ENCODE data around the gene PLEKHG1. TPM values are rescaled to one million over a fixed set of nuclear protein-coding genes. Genes with fewer than 3 reads are reported as not detected.

Gene PLEKHG1
- polyA plus RNA-seq, 1 donor (not counting 4 experiments of a cell fraction or from before 2014, with no cell fraction given), result 3.8 TPM

DNA sequence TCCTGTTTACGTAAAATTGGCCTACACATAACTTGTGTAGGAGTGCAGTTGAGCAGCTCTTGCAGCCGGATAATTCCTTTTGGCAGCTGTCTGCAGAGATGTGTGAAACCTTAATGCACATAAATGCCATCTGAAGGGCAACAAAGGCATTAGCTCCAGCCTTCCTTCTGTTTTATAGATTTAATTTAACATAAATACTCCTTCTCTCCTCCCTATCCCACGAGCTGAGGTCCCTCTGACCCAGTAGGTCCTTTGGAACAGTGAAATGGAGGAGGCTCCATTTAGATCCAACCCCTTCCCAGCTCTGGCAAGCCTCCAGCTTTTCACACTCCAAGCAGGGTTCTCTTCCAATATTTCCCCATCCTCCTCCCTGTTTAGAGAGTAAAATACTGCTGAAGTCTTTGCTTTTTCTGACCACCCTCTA lies 6.5 kb downstream of the PLEKHG1 start:
- H3K9me1 ChIP-seq (ENCODE audit: control insufficient read depth, extremely low read depth, insufficient read depth, low read length), result no peaks in the 10 kb centered on the region
- H4K20me1 ChIP-seq (ENCODE audit: control insufficient read depth, extremely low read depth, insufficient read depth, low read length), result no peaks in the 10 kb centered on the region
- DNase-seq (ENCODE audit: low read depth, low spot score) (no peak), FAIRE-seq (no peak)
- no peak overlapping the region for H3K4me3 ChIP-seq (ENCODE audit: control insufficient read depth in 2 of 3, extremely low read depth in 1 of 3, insufficient read depth in 2 of 3, low read depth in 1 of 3, low read length in 3 of 3)
- no peak overlapping the region for H3K4me2 ChIP-seq (ENCODE audit: control insufficient read depth, extremely low read depth, insufficient read depth, low read depth, low read length)
- no peaks in the 10 kb centered on the region for H3K9me3 ChIP-seq (ENCODE audit: control insufficient read depth, low read depth, low read length)
- H3K9ac ChIP-seq (ENCODE audit: control insufficient read depth, extremely low read depth, insufficient read depth, low read length), result no peak overlapping the region
- no peaks in the 10 kb centered on the region for H3K36me3 ChIP-seq (ENCODE audit: control insufficient read depth in 2 of 2, extremely low read depth in 1 of 2, insufficient read depth in 2 of 2, low read length in 2 of 2)
- H3K4me1 ChIP-seq (ENCODE audit: control insufficient read depth, extremely low read depth, insufficient read depth, low read length), result no peaks in the 10 kb centered on the region
- dilution Hi-C loops (cut with MboI; ENCODE audit: extremely low pct_ligation_motif_present, low sequenced_read_pairs), result no loop called here
- TF ChIP-seq CTCF (optimal IDR thresholded peaks at IDR 0.05 in 1 of 3, IDR thresholded peaks at IDR 0.05 in 1 of 3, conservative IDR thresholded peaks at IDR 0.05 in 1 of 3; ENCODE audit: extremely low read depth in 1 of 3, insufficient read depth in 2 of 3, low read length in 3 of 3) (no peak), EZH2 (IDR thresholded peaks at IDR 0.05; ENCODE audit: low read length) (no peak)
- H3K27ac ChIP-seq (ENCODE audit: control insufficient read depth, insufficient read depth, low read length), result no peak overlapping the region
- no peak overlapping the region for H2AFZ ChIP-seq (ENCODE audit: control insufficient read depth, low read length)
- no peaks in the 10 kb centered on the region for H3K79me2 ChIP-seq (ENCODE audit: control insufficient read depth, insufficient read depth, low read length)
- peaks cover 4% of the 10 kb centered on the region for H3K27me3 ChIP-seq (ENCODE audit: control insufficient read depth, extremely low read depth, insufficient read depth, low read length)

- H3K4me1 ChIP-seq (ENCODE audit: control insufficient read depth, extremely low read depth, insufficient read depth, low read length), result no peaks in the 10 kb centered on the region
- DNase-seq (ENCODE audit: low read depth, low spot score), result no peak
- H3K4me2 ChIP-seq (ENCODE audit: control insufficient read depth, extremely low read depth, insufficient read depth, low read depth, low read length), result no peak overlapping the region
- H3K9me3 ChIP-seq (ENCODE audit: control insufficient read depth, low read depth, low read length), result no peaks in the 10 kb centered on the region
- H3K9me1 ChIP-seq (ENCODE audit: control insufficient read depth, extremely low read depth, insufficient read depth, low read length), result no peaks in the 10 kb centered on the region
- no peak for FAIRE-seq
- H3K27me3 ChIP-seq (ENCODE audit: control insufficient read depth, extremely low read depth, insufficient read depth, low read length), result peaks cover under 1% of the 10 kb centered on the region
- no peak overlapping the region for H3K27ac ChIP-seq (ENCODE audit: control insufficient read depth, insufficient read depth, low read length)
- no peaks in the 10 kb centered on the region for H3K79me2 ChIP-seq (ENCODE audit: control insufficient read depth, insufficient read depth, low read length)
- no peak for TF ChIP-seq CTCF (optimal IDR thresholded peaks at IDR 0.05 in 1 of 3, IDR thresholded peaks at IDR 0.05 in 1 of 3, conservative IDR thresholded peaks at IDR 0.05 in 1 of 3; ENCODE audit: extremely low read depth in 1 of 3, insufficient read depth in 2 of 3, low read length in 3 of 3)
- TF ChIP-seq EZH2 (IDR thresholded peaks at IDR 0.05; ENCODE audit: low read length), result no peak
- dilution Hi-C loops (cut with MboI; ENCODE audit: extremely low pct_ligation_motif_present, low sequenced_read_pairs), result no loop called here
- H2AFZ ChIP-seq (ENCODE audit: control insufficient read depth, low read length), result no peak overlapping the region
- H4K20me1 ChIP-seq (ENCODE audit: control insufficient read depth, extremely low read depth, insufficient read depth, low read length), result no peaks in the 10 kb centered on the region
- no peak overlapping the region for H3K9ac ChIP-seq (ENCODE audit: control insufficient read depth, extremely low read depth, insufficient read depth, low read length)
- H3K36me3 ChIP-seq (ENCODE audit: control insufficient read depth in 2 of 2, extremely low read depth in 1 of 2, insufficient read depth in 2 of 2, low read length in 2 of 2), result no peaks in the 10 kb centered on the region
- no peak overlapping the region for H3K4me3 ChIP-seq (ENCODE audit: control insufficient read depth in 2 of 3, extremely low read depth in 1 of 3, insufficient read depth in 2 of 3, low read depth in 1 of 3, low read length in 3 of 3)
Observed at GRCh38 chr6:150606647-150607328, 7.1 kb downstream of the PLEKHG1 start.

Data from keratinocyte (primary cell).